ENCODE results near the gene HOGA1. TPM values are rescaled to one million over a fixed set of nuclear protein-coding genes. Genes with fewer than 3 reads are reported as not detected.

HOGA1 gene
- polyA plus RNA-seq, 1 donor (not counting 4 experiments of a cell fraction or from before 2014, with no cell fraction given), result 1.0 TPM

- H3K9me1 ChIP-seq (ENCODE audit: control insufficient read depth, extremely low read depth, insufficient read depth, low read length), result no peaks in the 10 kb centered on the region
- H3K4me2 ChIP-seq (ENCODE audit: control insufficient read depth, extremely low read depth, insufficient read depth, low read depth, low read length), result peak within 1 kb of the TSS; percentile 92
- no peaks in the 10 kb centered on the region for H3K27me3 ChIP-seq (ENCODE audit: control insufficient read depth, extremely low read depth, insufficient read depth, low read length)
- peak within 1 kb of the TSS in 2 of 3 experiments; percentile 27 to 37 for H3K4me3 ChIP-seq (ENCODE audit: control insufficient read depth in 2 of 3, extremely low read depth in 1 of 3, insufficient read depth in 2 of 3, low read depth in 1 of 3, low read length in 3 of 3)
- H3K36me3 ChIP-seq (ENCODE audit: control insufficient read depth in 2 of 2, extremely low read depth in 1 of 2, insufficient read depth in 2 of 2, low read length in 2 of 2), result peaks cover 5 to 13% of the 10 kb centered on the region in 2 experiments
- H3K79me2 ChIP-seq (ENCODE audit: control insufficient read depth, insufficient read depth, low read length), result no peaks in the 10 kb centered on the region
- H3K4me1 ChIP-seq (ENCODE audit: control insufficient read depth, extremely low read depth, insufficient read depth, low read length), result peaks cover 60% of the 10 kb centered on the region
- no peak for DNase-seq (ENCODE audit: low read depth, low spot score)
- H3K9ac ChIP-seq (ENCODE audit: control insufficient read depth, extremely low read depth, insufficient read depth, low read length), result peak within 1 kb of the TSS; percentile 80
- H2AFZ ChIP-seq (ENCODE audit: control insufficient read depth, low read length), result peak within 1 kb of the TSS; percentile 74
- no peaks in the 10 kb centered on the region for H4K20me1 ChIP-seq (ENCODE audit: control insufficient read depth, extremely low read depth, insufficient read depth, low read length)
- TF ChIP-seq, protein P1, sequence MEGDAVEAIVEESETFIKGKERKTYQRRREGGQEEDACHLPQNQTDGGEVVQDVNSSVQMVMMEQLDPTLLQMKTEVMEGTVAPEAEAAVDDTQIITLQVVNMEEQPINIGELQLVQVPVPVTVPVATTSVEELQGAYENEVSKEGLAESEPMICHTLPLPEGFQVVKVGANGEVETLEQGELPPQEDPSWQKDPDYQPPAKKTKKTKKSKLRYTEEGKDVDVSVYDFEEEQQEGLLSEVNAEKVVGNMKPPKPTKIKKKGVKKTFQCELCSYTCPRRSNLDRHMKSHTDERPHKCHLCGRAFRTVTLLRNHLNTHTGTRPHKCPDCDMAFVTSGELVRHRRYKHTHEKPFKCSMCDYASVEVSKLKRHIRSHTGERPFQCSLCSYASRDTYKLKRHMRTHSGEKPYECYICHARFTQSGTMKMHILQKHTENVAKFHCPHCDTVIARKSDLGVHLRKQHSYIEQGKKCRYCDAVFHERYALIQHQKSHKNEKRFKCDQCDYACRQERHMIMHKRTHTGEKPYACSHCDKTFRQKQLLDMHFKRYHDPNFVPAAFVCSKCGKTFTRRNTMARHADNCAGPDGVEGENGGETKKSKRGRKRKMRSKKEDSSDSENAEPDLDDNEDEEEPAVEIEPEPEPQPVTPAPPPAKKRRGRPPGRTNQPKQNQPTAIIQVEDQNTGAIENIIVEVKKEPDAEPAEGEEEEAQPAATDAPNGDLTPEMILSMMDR (optimal IDR thresholded peaks at IDR 0.05 in 1 of 3, IDR thresholded peaks at IDR 0.05 in 1 of 3, conservative IDR thresholded peaks at IDR 0.05 in 1 of 3; ENCODE audit: extremely low read depth in 1 of 3, insufficient read depth in 2 of 3, low read length in 3 of 3), result peak; percentile 95 to 97 (median 96)
- no peak for TF ChIP-seq EZH2 (IDR thresholded peaks at IDR 0.05; ENCODE audit: low read length)
- dilution Hi-C loops (cut with MboI; ENCODE audit: extremely low pct_ligation_motif_present, low sequenced_read_pairs), result no loop called here
- no peaks in the 10 kb centered on the region for H3K9me3 ChIP-seq (ENCODE audit: control insufficient read depth, low read depth, low read length)
- H3K27ac ChIP-seq (ENCODE audit: control insufficient read depth, insufficient read depth, low read length), result peak within 1 kb of the TSS; percentile 92
- no peak for FAIRE-seq
These were observed 11.8 kb upstream of the HOGA1 start, which contains the start of gene ANKRD2 for GRCh38 chr10:97572214-97572989. TSS of gene ANKRD2 (plus strand) at chr10:97572779. CDS start at chr10:97572789, 10 bp downstream.

- no peaks in the 10 kb centered on the region for H3K9me1 ChIP-seq (ENCODE audit: control insufficient read depth, extremely low read depth, insufficient read depth, low read length)
- peak overlapping the region; percentile 92 for H3K27ac ChIP-seq (ENCODE audit: control insufficient read depth, insufficient read depth, low read length)
- no peak for FAIRE-seq
- H3K9me3 ChIP-seq (ENCODE audit: control insufficient read depth, low read depth, low read length), result no peaks in the 10 kb centered on the region
- H3K36me3 ChIP-seq (ENCODE audit: control insufficient read depth in 2 of 2, extremely low read depth in 1 of 2, insufficient read depth in 2 of 2, low read length in 2 of 2), result peaks cover 3 to 11% of the 10 kb centered on the region in 2 experiments
- H3K4me2 ChIP-seq (ENCODE audit: control insufficient read depth, extremely low read depth, insufficient read depth, low read depth, low read length), result peak overlapping the region; percentile 37
- H3K9ac ChIP-seq (ENCODE audit: control insufficient read depth, extremely low read depth, insufficient read depth, low read length), result peak overlapping the region; percentile 80
- no peaks in the 10 kb centered on the region for H3K79me2 ChIP-seq (ENCODE audit: control insufficient read depth, insufficient read depth, low read length)
- peaks cover 60% of the 10 kb centered on the region for H3K4me1 ChIP-seq (ENCODE audit: control insufficient read depth, extremely low read depth, insufficient read depth, low read length)
- no peak for DNase-seq (ENCODE audit: low read depth, low spot score)
- no peak overlapping the region for H2AFZ ChIP-seq (ENCODE audit: control insufficient read depth, low read length)
- dilution Hi-C loops (cut with MboI; ENCODE audit: extremely low pct_ligation_motif_present, low sequenced_read_pairs), result no loop called here
- no peak overlapping the region for H3K4me3 ChIP-seq (ENCODE audit: control insufficient read depth in 2 of 3, extremely low read depth in 1 of 3, insufficient read depth in 2 of 3, low read depth in 1 of 3, low read length in 3 of 3)
- no peaks in the 10 kb centered on the region for H3K27me3 ChIP-seq (ENCODE audit: control insufficient read depth, extremely low read depth, insufficient read depth, low read length)
- no peak for TF ChIP-seq EZH2 (IDR thresholded peaks at IDR 0.05; ENCODE audit: low read length)
- TF ChIP-seq, protein P1 (optimal IDR thresholded peaks at IDR 0.05 in 1 of 3, IDR thresholded peaks at IDR 0.05 in 1 of 3, conservative IDR thresholded peaks at IDR 0.05 in 1 of 3; ENCODE audit: extremely low read depth in 1 of 3, insufficient read depth in 2 of 3, low read length in 3 of 3), result no peak
- no peaks in the 10 kb centered on the region for H4K20me1 ChIP-seq (ENCODE audit: control insufficient read depth, extremely low read depth, insufficient read depth, low read length)
These were observed 11.2 kb upstream of the HOGA1 start for GRCh38 chr10:97573021-97573420.

All from keratinocyte (primary cell).